ENCODE results near the gene TEX36.

- no peak for TF ChIP-seq POLR2A (IDR thresholded peaks at IDR 0.05)
- TF ChIP-seq, protein P1, sequence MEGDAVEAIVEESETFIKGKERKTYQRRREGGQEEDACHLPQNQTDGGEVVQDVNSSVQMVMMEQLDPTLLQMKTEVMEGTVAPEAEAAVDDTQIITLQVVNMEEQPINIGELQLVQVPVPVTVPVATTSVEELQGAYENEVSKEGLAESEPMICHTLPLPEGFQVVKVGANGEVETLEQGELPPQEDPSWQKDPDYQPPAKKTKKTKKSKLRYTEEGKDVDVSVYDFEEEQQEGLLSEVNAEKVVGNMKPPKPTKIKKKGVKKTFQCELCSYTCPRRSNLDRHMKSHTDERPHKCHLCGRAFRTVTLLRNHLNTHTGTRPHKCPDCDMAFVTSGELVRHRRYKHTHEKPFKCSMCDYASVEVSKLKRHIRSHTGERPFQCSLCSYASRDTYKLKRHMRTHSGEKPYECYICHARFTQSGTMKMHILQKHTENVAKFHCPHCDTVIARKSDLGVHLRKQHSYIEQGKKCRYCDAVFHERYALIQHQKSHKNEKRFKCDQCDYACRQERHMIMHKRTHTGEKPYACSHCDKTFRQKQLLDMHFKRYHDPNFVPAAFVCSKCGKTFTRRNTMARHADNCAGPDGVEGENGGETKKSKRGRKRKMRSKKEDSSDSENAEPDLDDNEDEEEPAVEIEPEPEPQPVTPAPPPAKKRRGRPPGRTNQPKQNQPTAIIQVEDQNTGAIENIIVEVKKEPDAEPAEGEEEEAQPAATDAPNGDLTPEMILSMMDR (IDR thresholded peaks at IDR 0.05) = no peak
These were observed 20.9 kb downstream of the TEX36 start for GRCh38 chr10:125661941-125662515.

Measured in body of pancreas (tissue), 4 donors.